AG09309 (cell line): ENCODE results near the gene PPDPF.
"Not testable (repeated sequence)": the region's sequence is repeated elsewhere in the genome, so short reads cannot be mapped to it uniquely, and the experiment has no call there.

Experiments used
- DNase-seq: peaks from one replicate; pipeline ENCODE4 v3.0.0-alpha.2; 2010; ENCODE audit warnings: low read depth
- H3K4me3 ChIP-seq: 2 replicates; pipeline ENCODE4 v1.5.1; 2011; ENCODE audit warnings: mild to moderate bottlenecking, low read depth, low read length, moderate library complexity; ENCODE audit not compliant: control insufficient read depth
- TF ChIP-seq, protein P1 (sequence below): IDR thresholded peaks from 2 replicates; pipeline ENCODE4 v1.5.1; 2011; ENCODE audit warnings: mild to moderate bottlenecking, low read depth, low read length, inconsistent platforms; ENCODE audit not compliant: insufficient read depth, control insufficient read depth; ENCODE audit errors: missing control alignments

Gene PPDPF

GRCh38 chr20:63566395-63567135 is 46.0 kb downstream of the PPDPF start:
- TF ChIP-seq, protein P1, sequence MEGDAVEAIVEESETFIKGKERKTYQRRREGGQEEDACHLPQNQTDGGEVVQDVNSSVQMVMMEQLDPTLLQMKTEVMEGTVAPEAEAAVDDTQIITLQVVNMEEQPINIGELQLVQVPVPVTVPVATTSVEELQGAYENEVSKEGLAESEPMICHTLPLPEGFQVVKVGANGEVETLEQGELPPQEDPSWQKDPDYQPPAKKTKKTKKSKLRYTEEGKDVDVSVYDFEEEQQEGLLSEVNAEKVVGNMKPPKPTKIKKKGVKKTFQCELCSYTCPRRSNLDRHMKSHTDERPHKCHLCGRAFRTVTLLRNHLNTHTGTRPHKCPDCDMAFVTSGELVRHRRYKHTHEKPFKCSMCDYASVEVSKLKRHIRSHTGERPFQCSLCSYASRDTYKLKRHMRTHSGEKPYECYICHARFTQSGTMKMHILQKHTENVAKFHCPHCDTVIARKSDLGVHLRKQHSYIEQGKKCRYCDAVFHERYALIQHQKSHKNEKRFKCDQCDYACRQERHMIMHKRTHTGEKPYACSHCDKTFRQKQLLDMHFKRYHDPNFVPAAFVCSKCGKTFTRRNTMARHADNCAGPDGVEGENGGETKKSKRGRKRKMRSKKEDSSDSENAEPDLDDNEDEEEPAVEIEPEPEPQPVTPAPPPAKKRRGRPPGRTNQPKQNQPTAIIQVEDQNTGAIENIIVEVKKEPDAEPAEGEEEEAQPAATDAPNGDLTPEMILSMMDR, result no peak
- DNase-seq, result no peak
- H3K4me3 ChIP-seq, result no peak overlapping the region

- TF ChIP-seq, protein P1, result no peak
- DNase-seq, result no peak
- no peak overlapping the region for H3K4me3 ChIP-seq
These were observed 46.5 kb downstream of the PPDPF start for GRCh38 chr20:63567136-63567385.

DNA sequence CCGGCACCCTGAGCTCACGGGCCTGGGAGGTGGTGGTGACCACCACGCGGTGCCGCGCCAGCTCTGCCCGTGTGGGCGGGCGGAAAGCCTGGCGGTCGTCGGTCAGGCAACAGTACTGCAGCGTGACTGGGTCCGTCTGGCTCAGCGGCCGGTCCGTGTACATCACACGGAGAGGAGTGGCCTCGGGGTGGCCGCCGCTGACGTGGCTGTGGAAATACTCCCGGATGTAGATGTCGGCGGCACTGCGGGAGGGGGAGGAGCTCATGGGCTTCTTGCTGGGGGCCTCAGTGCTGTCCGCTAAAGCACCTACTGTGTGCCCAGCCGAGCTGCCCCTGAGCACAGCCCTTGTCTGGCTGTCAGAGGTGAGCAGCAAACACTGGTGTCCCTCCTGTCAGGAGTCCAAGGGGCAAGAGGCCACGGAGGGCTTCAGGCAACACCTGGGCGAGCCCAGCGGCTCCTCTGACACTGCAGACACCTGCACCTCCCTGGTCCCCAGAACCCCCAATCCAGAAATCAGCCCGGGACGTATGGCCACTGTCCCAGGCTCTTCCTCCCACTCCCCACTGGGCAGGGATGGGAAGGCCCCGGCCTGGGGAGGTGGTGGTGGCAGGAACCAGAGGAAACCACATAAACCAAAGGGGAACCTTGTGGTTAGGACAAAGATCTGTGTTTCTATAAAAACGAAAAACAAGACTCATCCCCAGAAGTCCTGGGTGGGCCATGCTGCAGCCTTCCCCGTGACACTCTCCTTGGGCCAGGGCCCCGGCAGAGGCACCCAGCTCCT is 47.0 kb downstream of the PPDPF start:
- DNase-seq, result no peak
- TF ChIP-seq, protein P1, result no peak
- H3K4me3 ChIP-seq, result no peak overlapping the region

DNA sequence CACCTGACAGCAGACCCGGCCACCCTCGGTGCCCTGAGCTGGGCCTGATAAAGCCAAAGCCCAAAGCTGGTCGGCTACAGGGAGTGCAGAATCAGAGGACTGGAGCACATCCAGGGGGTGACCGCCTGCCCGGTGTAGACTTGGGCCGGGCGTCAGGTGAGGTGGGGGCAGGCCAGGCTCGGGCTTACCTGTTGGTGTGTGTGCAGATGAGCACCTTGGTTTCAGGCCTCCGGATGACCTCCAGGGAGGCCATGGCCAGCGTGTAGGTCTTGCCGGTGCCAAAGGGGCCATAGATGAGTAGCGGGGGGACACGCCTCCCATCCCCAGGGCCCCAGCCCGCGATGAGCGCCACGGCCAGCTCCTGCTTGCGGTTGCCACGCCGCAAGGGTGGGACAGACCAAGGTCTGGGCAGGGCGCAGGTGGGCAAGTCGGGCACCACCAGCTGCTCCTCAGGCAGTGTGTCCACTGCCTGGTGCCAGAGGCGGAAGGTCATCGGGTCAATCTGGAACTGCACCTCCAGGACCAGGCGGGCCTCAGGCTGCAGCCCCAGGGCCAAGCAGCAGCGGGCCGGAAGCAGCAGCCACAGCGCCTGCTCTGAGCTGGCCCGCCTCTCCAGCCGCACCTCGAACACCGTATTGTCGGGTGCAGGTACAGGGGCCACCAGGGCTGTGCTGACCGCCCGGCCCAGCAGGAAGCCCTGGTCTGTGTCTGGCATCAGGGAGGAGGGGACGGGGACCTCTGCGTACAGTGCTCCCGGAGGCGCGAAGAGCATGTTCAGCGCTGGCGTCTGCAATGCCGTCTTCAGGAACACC is 47.8 kb downstream of the PPDPF start:
- TF ChIP-seq, protein P1, result no peak
- no peak overlapping the region for H3K4me3 ChIP-seq
- no peak for DNase-seq

GRCh38 chr20:63568986-63569949 is 48.7 kb downstream of the PPDPF start:
- TF ChIP-seq, protein P1, result no peak
- DNase-seq, result no peak
- no peak overlapping the region for H3K4me3 ChIP-seq

DNA sequence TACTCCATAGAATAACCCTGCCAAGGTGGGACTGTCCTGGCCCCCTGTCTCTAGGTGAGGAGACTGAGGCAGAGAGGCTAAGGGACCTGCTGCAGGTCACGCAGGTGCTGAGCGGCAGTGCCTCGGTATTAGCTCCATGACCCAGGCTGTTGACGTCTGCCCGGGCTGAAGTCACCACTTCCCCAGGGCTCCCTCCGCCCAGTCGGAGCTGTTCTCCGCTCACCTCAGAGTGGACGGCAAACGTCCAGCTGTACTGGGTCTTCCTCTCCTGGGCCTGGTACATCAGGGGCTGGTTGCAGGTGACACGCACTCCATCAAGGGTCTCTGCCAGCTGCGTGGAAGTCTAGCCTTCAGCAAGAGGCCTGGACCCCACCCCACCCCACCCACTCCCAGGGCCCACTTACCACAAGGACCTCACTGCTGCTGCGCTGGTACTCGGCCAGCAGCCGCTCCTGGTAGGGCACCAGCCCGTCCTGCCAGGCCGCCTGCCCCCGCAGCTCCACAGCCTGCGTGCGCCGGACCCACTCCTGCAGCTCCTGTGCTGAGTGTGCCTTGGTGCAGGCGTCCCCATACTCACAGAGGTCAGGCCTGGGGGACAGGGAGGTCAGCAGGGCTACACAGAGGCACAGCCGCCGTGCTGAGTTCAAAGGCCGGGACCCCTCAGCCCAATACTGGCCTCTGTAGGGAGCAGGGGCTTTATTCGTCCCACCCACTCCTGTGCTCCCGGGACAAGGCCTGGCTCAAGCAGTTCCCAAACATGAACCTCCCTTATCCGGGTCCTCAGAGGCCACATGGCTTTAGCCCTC is 49.9 kb downstream of the PPDPF start:
- DNase-seq, result no peak
- TF ChIP-seq, protein P1, result no peak
- H3K4me3 ChIP-seq, result no peak overlapping the region

DNA sequence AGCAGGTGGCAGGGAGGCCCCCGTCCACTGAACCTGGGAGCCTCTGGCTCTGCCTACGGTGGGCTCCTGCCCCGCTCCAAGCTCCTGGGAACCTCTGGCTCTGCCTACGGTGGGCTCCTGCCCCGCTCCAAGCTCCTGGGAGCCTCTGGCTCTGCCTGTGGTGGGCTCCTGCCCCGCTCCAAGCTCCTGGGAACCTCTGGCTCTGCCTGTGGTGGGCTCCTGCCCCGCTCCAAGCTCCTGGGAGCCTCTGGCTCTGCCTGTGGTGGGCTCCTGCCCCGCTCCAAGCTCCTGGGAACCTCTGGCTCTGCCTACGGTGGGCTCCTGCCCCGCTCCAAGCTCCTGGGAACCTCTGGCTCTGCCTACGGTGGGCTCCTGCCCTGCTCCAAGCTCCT is 50.5 kb downstream of the PPDPF start:
- H3K4me3 ChIP-seq, DNase-seq: not testable (repeated sequence)
